ENCODE data around the gene DLGAP1.

- TF ChIP-seq, protein P1, sequence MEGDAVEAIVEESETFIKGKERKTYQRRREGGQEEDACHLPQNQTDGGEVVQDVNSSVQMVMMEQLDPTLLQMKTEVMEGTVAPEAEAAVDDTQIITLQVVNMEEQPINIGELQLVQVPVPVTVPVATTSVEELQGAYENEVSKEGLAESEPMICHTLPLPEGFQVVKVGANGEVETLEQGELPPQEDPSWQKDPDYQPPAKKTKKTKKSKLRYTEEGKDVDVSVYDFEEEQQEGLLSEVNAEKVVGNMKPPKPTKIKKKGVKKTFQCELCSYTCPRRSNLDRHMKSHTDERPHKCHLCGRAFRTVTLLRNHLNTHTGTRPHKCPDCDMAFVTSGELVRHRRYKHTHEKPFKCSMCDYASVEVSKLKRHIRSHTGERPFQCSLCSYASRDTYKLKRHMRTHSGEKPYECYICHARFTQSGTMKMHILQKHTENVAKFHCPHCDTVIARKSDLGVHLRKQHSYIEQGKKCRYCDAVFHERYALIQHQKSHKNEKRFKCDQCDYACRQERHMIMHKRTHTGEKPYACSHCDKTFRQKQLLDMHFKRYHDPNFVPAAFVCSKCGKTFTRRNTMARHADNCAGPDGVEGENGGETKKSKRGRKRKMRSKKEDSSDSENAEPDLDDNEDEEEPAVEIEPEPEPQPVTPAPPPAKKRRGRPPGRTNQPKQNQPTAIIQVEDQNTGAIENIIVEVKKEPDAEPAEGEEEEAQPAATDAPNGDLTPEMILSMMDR (IDR thresholded peaks at IDR 0.05; ENCODE audit: low read depth, low read length): no peak
- no peak for TF ChIP-seq EZH2phosphoT487 (IDR thresholded peaks at IDR 0.05; ENCODE audit: low read depth)
Observed at GRCh38 chr18:3935305-3935704, 519.8 kb downstream of the DLGAP1 start.
